NCI-H2107 treated with DMSO at 0.1 percent for 48 hours (cell line): Measurements from ENCODE around the gene ENTREP1.

Experiments
- DNase-seq: peaks from one replicate; lab custom pipeline; 2025; ENCODE audit not compliant: unreplicated experiment; lab: John Stamatoyannopoulos, UW

Gene ENTREP1

GRCh38 chr9:69364510-69365150, 39.6 kb downstream of the ENTREP1 start:
- DNase-seq = no peak

DNA sequence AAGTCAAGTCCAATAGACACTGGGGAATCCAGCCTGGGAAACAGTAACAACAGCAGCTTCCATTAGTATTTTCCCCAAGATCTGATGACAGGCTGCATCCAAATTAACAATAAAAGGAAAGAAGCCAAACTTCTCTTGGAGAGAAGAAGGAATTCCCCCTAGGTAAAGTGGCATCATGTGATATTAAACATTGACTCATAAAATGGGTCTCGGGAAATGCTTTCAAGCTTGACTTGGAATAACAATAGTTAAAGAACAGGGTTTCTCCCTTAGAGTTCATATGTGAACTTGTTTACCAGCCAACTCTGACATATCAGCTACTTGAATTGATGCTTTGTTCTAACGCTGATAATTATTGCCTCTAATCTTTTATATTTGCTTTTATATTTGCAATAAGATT, 45.4 kb downstream of the ENTREP1 start:
- DNase-seq = no peak

DNA sequence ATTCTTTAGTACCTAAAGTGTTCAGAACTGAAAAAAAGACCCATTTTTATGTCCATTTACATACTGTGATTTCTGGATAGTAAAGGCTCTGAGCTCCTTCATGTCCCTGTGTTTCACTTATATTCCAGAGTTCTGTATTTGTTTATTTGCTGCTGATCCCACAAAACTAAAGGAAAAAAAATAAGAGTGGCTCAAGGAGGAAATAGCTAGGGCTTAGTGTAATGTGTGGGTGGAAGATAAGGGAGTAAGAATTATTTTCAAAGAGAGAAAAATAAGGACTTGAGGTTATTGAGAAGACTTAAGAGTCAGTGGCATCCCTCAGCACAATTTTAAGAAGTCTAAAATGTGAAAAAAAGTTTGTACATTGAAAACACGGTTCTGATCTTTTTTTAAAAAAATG, 46.0 kb downstream of the ENTREP1 start:
- no peak for DNase-seq

GRCh38 chr9:69376651-69377050, 51.6 kb downstream of the ENTREP1 start:
- no peak for DNase-seq

DNA sequence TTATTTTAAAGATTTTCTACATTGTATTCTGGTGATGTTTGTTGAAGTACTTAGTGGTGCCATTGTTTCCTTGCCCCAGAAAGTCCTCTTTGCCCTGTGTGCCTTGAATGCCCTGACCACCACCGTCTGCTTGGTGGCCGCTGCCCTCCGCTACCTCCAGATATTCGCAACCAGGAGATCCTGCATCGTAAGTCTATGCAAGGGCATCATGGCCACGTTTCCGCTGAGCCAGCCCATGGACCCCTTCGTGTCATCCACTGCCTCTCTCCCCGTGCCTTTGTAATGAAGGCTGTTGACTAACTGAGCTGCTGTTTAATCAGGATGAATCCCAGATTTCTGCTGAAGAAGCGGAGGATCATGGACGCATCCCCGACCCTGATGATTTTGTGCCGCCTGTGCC, 52.3 kb downstream of the ENTREP1 start:
- no peak for DNase-seq

DNA sequence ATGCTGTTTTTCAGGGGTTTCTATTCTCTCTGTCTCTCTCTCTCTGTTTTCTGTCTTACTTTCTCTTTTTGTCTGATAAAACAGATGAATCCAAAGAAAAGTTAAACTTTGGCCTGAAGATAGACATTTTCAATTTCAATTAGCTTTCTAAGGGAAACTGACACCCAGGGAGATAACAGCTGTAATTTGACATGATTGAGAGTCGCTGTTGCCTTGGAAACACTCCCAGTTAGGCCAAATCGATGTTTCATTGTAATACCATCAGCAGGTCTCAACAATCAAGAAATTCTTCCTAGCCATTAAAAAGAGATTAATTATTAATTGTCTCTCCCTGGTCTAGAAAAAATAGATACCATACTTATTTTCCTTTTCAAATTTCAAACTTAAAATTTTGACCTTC, 53.0 kb downstream of the ENTREP1 start:
- DNase-seq = no peak

DNA sequence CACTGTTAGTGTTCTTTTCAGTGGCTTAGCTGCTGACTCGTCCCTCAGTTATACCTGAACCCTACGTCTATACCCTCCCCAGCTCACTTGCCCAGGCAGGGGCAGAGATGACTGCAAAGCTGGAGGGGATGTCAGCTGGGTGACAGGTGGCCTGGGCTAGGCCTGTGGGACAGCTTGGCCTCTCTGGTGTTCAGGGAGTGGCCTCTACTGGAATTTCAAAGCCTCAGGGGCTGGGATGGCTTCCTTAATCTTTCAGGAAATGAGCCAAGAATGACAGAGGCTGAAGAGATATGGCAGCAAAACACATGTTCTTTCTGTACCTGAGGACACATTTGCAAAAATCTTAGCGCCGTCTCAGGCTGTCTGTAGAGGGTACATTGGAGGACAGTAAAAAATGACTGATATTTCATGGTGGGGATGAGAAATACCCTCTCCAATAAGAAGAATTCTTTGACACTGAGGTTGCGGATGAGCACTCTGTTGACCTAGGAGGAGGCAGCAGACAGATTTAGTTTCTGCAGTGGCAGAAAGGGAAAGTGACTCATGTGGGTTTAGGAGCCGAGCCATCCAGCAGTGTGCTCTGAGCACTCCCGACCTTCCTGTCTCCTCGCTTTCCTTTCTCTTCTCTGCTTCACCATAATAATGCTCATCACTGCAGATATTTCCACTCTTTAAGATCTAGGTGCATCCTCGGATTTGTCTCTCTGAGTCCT, 54.4 kb downstream of the ENTREP1 start:
- no peak for DNase-seq

DNA sequence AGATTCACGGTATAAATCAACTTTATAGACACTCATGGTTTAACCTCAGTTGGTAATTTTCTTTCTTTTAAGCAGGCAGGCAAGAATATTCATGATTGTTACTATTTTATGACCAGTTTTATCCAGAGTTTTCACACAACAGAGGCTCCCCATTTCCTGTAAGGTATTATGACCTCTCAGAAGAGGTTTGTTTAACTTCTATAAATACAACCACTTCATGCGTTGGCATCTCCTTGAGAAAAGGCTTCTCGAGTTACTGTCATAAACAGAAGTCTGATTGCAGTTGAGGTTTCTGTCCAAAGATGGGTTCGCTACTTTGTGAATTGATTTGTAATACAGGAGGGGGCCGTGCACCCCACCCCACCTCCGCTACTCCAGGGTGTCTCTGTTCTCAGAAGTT, 55.3 kb downstream of the ENTREP1 start:
- DNase-seq = no peak

DNA sequence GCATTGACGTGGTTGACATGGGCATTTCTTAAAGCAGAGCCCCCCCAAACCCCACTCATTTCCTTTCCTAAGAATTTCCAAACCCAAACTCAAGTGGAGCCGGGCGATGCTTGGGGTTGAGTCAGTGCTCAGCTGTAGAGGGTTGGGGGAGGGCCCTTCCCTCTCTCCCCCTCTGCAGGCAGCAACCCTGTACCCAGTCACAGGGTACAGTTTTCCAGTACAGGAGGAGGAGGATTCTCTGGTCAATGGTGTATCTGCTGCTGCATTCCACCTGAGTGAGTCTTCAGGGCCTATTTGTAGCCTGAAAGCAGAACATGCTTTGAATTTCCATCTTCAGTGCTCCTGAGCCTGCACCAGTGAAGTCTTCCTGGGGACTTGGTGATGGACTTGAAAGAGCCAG, 55.8 kb downstream of the ENTREP1 start:
- no peak for DNase-seq

GRCh38 chr9:69382135-69382534, 57.1 kb downstream of the ENTREP1 start:
- DNase-seq = no peak

DNA sequence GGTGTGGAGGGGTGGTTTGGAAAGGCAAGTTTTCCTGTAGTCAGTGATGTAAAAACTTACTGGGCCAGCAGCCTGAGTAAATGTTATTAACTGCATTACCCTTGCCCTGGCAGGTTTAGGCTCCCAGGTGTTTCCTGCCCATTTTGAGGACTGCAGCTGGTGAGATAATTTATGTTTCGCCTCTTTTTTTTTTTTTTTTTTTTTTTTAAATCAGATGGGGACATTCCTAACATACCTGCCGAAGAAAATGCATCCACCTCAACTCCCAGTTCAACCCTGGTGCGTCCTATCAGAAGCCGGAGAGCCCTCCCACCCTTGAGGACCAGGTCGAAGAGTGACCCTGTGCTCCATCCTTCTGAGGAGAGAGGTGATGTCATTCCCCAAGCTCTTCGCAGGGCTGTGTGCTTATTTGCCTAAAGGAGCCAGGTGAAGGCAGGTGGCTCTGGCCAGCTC, 60.6 kb downstream of the ENTREP1 start:
- DNase-seq = no peak

GRCh38 chr9:69386651-69387050, 61.6 kb downstream of the ENTREP1 start:
- DNase-seq = no peak

- no peak for DNase-seq
Observed at GRCh38 chr9:69388596-69388995, 63.6 kb downstream of the ENTREP1 start.

GRCh38 chr9:69389437-69389995, 64.5 kb downstream of the ENTREP1 start:
- peak; percentile 11 for DNase-seq

DNA sequence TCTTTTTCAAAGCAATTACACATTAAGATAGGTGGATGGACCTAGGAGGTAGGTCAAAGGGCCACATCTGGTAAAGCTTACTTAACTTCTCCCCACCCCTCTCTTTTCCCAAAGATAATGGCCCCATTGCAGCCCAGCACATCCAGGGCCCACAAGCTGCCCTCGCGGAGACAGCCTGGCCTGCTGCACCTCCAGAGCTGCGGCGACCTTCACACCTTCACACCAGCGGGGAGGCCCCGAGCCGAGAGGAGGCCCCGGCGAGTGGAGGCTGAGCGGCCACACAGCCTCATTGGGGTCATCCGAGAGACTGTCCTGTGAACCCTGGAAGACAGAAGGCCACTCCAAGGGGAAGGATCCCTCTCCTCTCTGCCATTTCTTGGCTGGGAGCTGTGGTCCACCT, 66.5 kb downstream of the ENTREP1 start:
- no peak for DNase-seq

DNA sequence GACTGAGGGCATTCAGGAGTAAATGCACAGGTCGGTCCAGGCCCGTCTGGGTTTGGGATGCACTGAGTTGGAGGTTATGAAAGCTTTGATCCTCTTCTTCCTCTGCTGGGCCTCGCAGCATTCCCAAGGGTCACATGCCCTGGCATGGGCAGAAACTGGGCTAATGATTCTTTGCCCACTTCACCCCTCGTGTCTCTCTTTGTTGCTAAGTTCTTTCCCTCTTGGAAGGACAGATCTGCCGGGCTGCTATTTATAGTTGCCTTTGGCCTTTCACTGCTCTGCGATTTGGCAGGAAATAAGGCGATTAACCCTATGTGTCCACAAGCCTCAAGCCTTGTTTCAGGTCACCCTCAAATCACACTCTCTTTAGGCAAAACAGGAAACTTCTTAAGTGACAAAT, 66.9 kb downstream of the ENTREP1 start:
- no peak for DNase-seq

DNA sequence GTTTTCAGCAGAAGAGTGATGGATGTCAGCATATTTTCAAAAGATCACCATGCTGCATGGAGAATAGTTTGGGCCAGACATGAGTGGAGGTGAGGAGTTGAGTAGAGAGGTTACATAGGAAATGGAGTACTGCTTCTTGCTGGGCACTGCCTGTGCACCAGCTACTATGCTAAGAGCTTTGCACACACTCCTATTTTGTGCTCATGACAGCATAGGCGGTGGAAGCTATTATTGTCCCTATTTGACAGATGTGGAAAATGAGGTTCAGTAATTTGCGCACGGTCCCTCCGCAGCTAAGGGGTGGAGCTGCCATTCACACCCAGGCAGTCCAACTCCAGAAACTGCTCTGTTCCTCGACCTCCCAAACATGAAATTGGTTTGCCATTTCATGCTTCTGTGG, 67.8 kb downstream of the ENTREP1 start:
- DNase-seq = no peak

DNA sequence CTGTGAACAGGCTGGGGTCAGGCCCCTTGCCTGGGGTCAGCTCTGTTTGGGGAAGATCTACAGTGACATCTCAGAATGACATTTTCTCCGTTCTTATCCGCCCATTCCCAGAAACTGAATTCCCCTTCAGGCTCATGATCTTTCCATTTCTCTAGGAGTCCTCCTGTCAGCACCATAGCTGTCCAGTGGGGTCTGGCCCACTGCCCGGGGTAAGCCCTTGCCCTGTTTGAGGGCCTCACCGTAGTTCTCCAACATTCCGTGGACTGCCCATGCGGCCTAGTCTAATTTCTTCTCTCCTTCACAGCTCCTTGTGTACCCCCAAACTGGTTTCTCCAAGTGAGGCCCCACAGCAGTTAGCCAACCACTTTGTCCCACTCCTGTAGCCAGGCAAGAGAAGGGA, 68.4 kb downstream of the ENTREP1 start:
- no peak for DNase-seq

GRCh38 chr9:69395718-69396117, 70.7 kb downstream of the ENTREP1 start:
- no peak for DNase-seq

GRCh38 chr9:69396759-69397158, 71.7 kb downstream of the ENTREP1 start:
- no peak for DNase-seq

DNA sequence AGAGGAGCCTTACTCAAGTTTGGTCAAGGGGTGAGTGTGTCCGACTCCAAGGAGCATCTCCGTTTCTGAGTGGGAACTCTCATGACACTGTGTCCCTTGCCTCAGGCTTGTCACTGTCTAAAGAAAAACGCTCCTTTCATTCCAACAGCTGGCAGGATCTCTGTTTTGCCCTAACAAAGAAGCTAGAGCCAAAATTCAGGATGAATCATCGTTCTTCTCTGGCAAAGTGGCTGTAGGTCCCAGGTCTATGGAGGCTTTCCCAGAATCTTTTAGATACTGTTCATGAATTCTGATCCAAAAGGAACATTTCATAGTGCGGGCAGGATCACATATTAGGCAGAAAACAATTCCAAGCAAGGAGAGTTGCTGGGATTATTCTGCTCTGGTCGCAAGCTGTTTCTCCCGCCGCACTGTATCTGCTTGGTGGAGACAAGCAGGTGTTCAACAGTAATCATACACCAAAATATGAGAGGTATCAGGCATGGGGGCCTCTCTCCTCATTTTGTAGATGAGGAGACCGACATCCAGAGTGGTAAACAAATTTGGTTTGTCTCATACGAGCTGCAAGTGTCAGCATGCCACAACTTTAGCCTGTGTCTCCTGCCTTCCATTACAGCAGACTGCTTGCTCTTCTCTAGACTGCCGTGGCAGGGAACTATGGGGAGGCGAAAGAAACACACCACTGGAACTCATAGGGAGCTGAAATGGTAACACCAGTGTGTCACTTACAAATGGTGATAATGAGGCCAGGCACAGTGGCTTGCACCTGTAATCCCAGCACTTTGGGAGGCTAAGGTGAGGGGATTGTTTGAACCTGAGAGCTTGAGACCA, 72.6 kb downstream of the ENTREP1 start:
- DNase-seq = no peak

DNA sequence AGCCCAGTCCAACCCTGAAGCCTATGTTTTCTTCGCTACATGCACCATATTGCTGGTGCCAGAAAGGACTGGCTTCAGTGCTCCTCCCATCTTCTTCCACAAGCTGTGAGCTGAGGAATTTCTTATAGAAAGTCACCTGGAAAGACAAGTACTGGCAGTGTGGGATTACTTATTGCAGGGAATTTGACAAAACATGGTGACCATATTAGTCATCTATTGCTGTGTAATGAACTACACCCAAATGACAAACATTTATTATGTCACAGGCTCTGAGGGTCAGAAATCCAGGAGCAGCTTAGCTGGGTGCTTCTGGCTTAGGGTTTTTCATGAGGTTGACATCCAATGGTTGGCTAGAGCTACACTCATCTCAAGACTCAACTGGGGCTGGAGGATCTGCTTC, 75.5 kb downstream of the ENTREP1 start:
- DNase-seq = no peak
